HG02885 (cell line): ENCODE measurements around the gene WDR18.
"Not testable (repeated sequence)": the region's sequence is repeated elsewhere in the genome, so short reads cannot be mapped to it uniquely, and the experiment has no call there.

Experiments used
- ATAC-seq: cut with Tn5 transposase; IDR thresholded peaks from one replicate; pipeline ENCODE4 v1.9.1; 2021; ENCODE audit warnings: mild to moderate bottlenecking; ENCODE audit not compliant: unreplicated experiment, poor library complexity

The WDR18 gene

DNA sequence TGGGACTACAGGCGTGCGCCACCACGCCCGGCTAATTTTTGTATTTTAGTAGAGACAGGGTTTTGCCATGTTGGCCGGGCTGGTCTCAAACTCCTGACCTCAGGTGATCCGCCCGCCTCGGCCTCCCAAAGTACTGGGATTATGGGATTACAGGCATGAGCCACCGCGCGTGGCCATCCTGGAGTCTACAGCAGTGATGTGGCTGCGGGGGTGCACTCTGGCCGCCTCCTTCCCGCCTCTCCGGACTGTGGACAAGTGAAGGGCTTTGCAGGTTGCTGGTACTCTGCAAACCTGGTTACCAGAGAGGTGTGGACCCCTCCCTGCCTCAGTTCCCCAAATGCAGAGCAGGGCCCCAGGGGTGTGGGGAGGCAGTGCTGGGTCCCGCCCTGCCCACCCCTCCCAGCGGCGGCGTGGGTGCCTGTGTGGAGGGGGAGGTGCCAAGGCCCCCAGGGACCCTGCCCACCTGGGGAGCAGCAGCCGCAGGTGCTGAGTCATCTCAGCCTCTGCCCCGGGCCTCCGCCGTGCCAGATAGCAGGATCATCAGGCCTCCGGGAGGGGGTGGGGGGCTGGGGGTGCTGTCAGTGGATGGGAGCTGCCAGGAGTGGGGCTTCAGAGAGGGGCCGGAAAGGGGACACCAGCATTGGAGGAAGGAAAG is 35.2 kb upstream of the WDR18 start:
- no peak for ATAC-seq

DNA sequence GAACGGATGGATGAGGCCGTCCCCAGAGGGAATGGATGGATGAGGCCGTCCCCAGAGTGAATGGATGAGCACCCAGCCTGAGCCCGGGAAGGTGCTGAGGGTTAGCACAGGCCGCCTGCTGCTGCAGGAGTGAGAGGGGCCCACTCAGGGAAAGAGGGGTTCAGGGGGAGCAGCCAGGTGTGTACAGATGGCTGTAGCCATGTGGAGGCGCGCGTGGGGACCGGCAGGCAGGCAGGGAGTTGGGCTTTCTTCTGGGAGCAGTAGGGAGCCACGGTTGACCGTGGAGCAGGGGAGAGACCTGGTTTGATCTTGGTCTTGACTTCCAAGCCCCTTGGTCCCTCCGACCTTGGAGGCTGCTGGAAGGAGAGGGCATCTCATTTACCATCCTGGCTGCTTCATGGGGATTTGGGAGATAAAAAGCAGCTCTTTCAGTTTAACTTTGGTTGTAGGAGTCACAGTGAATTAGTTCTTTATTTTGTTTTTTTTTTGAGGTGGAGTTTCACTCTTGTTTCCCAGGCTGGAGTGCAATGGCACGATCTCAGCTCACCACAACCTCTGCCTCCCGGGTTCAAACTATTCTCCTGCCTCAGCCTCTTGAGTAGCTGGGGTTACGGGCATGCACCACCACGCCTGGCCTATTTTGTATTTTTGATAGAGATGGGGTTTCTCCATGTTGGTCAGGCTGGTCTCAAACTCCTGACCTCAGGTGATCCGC is 33.6 kb upstream of the WDR18 start:
- ATAC-seq = no peak

DNA sequence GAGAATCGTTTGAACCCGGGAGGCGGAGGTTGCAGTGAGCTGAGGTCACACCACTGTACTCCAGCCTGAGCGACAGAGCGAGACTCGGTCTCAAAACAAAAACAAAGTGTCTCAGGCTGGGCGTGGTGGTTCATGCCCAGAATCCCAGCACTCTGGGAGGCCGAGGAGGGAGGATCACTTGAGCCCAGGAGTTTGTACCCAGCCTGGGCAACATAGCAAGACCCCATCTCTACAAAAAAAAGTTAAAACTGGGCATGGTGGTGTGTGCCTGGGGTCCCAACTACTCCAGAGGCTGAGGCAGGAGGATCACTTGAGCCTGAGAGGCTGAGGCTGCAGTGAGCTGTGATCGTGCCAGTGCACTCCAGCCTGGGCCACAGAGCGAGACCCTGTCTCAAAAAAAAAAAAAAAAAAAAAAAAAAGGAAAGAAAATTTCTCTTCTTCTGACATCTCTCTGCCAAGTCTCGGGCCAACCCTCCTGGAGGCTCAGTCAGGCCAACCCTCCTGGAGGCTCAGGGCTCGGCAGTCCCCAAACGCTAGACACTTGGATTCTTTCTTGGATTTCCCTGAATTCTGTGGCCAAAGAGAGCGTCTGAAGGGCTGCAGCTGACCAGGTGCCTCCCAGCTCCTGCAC is 32.0 kb upstream of the WDR18 start:
- no peak for ATAC-seq

DNA sequence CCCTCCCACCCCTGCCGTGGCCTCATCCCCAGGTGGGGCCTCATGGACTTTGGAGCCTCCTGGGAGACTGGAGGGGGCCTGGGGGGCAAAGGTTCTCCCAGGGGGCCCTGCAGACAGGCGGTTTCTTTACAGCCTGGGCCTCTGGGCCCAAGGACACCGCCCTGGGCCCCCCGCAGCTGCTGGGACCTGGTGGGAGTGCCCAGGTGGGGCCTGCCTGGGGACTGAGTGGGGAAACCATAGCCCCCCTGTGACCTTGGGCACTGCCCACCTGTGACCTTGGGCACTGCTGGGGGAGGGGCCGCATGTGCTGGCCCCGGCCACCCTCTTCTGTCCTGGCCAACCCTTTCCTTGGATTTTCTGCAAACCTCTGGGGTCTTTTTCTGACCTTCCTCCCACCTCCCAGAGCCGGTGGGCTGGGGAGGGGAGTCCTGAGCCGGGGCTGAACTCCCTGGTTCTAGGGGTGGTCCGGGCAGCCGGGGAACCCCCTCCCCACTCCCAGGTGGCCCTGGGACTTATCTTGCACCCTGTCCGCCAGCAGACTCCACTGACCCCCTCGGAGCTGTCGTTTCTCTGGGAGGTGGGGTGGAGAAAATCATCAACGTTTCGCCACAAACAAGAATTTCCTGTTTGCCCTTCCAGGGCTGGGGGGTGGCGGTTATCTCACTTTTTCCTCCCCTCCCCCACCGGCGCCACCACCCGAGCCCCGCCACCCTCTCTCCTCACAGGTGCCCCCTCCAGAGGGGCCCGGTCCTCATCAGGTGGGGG is 31.3 kb upstream of the WDR18 start:
- ATAC-seq = no peak

DNA sequence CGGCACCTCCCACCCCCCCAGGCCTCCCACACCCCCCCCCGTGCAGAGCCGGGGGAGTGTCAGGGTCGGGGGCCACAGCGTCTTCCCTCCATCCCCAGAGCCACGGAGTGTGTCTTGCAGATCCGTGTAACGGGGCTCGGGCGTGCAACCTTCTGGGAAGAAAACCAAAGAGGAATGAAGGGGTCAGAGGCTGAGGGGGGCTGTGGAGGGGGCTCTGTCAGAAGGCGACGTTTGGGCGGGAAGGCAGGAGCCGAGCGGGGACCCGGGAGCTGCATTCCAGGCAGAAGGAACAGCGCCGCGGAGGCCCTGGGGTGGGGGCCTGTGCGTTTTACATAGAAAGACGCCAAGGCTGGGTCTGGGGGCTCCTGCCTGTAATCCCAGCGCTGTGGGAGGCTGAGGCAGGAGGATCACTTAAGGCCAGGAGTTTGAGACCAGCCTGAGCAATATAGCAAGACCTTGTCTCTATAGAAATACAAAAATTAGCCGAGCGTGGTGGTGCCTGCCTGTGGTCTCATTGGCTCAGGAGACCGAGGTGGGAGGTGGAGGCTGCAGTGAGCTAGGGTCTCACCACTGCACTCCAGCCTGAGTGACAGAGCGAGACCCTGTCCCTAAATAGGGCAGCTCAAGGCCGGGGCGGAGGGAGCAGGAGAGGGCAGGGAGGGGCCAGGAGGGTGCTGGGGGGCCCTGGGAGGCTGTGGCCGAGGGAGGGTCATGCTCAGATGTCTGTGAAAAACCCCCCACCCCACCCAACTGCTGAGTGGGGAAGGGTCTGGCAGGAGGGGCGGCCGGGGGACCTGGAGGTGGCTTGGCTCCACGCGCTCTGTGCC is 30.5 kb upstream of the WDR18 start:
- ATAC-seq = no peak

DNA sequence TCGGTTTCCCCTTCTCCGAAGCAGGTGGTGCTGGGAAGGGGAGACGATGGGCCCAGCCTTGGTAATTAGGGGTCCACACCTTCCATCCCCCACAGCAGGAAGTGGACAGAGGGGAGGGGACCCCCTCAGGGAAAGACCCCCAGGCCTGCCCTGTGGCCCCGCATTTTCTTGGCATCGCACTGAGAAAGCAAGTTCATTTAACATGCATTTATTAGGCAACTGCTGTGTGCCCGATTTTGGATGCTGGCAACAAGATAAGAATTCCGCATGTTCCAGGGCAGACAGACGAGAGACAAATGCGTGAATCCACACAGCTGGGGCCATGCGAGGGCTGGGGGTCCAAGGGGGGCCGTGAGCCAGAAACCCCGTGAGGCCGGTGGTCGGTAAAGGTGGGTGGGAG is 29.9 kb upstream of the WDR18 start:
- ATAC-seq = no peak

DNA sequence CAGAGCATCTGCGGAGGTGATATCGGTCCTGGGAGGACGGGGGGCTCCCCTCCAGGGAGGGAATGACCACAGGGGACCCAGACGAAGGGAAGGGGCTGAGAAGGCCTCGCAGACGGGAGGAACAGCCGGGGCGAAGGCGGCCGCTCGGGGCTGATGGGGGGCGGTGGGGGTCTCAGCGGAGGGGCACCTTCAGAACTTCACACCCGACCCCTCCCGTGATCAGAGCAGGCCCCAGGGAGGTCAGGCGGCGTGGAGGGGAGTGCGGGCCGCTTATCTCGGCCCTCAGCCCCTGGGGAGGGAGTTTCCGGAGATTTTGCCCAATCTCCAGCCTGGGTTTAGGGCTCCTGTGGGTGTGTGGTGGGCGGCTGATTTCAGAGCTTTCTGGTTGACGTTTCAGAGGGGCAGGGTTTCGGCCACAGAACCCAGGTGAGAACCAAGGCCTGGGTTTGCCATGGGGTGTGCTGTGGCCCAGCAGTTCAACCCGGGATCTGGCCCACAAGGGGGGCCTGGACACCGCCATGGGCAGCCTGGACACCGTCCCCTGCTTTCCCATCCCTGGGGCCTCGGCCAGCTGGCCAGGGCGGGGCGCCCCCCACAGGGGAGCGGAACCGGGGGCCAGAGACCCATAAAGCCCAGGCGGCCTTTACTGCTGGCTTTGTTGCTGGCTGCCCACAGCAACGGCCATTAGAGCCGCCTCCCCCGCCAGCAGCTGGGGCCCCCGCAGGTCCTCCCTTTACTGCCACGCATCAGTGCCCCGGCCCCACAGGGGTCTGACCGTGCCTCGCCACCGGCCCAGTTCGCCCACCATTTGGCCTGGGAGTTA is 29.3 kb upstream of the WDR18 start:
- peak; percentile 58 for ATAC-seq

DNA sequence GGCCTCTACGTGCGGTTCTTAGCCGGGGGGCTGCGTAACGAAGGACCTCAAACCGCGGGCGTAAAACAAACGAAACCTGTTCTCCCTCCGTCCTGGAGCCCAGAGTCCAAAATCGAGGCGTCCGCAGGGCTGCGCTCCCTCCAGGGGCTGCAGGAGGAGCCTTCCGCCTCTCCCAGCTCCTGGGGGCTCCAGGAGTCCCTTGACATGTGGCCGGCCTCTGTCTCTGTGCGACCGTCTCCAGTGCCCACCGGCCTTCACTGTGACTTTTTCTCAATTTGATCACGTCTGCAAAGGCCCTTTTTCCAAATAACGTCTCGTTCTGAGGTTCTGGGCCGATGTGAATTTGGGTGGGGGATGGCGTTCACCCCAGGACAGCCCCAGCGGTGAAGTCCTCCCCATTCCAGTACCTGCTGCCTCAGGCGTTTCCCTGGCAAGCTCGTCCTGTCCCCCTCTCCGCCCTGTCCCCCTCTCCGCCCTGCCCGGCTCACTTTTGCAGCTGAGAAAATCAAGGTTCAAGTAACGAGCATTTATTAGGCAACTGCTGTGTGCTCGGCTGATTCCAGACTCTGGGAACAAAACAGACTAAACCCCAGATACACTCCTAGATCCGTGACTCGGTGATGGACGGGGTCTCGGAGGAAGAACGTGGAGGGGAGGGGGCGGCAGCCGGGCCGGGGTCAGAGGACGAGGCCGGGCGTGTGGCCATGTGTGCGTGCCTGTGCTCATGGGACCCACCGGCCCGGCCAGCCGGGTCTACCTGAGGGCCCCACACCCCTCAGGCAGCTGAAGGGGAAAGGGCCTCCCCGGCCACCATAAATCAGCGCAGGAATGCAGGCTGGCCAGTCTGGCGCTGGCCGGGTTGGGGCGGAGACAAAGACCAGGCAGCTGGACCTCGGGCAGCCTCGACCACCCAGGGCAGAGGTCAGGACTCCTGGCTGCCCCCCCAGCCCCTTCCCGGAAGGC is 28.1 kb upstream of the WDR18 start:
- no peak for ATAC-seq

DNA sequence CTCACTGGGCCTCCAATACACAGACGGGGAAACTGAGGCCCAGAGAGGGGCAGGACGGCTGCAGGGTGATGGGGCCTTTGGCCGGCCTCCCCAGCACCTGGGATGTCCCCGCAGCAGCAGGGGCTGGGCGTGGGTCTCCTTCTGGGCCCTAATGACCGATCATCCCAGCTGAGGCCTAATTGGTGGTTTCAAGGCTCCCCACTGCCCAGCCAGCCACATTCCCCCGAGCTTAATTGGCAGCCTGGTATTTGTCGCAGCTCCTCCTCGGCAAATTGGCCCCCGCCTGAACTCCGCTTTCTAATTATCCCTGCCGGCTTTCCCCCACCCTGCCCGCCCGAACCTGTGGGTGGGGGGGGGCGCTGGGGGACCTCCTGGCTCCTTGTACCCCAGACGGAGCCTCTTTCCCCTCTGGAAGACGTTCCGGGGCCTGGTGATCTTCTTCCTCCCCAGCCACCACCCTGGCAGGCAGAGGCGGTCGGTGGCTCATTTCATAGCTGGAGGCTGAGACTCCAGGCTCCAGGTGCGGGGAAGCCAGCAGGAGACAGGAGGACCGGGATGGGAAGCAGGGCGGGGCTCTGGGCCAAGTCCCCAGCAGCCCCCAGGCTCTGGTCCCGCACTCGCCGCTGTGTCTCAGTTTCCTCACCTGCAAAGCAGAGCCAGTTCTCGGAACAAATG is 27.2 kb upstream of the WDR18 start:
- no peak for ATAC-seq

DNA sequence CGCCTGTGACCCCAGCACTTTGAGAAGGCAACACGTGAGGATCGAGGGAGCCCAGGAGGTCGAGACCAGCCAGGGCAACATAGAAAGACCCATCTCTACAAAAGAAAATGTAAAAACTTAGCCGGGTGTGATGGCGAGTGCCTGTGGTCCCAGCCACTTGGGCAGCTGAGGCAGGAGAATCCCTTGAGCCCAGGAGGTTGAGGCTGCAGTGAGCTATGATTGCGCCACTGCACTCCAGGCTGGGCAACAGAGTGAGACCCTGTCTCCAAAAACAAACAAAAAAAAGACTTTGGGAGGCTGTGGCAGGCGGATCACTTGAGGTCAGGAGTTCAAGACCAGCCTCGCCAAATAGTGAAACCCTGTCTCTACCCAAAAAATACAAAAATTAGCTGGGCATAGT is 26.6 kb upstream of the WDR18 start:
- not testable (repeated sequence) for ATAC-seq

DNA sequence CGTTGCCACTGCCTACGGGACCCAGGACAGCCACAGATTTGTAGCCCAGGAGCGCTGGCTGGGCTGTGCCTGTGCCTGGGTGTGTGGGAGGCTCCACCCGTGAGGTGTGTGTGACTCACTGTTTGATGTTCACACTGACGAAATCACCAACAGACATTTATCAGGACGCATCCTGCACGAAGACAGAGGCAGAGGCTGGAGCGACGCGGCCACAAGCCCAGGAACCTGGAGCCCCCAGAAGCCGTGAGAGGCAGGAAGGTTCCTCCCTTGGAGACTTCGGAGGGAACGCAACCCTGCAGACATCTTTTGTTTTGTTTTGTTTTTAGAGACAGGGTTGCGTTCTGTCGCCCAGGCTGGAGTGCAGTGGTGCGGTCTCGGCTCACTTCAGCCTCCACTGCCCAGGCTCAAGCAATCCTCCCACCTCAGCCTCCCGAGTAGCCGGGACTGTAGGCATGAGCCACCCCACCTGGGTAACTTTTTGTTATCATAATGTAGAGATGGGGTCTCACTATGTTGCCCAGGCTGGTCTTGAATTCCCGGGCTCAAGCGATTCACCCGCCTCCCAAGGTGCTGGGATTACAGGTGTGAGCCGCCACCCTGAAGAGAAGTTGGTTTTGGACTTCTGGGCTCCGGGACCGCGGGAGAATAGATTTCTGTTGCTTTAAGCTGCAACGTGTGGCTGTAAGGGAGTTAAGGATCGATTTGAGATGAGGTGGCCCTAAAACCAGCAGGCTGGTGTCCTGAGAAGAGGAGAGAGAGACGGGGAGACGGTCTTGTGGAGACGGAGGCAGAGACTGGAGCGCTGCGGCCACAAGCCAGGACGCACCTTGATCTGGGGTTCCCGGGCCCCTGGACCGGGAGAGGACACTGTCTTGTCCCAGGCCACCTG is 24.9 kb upstream of the WDR18 start:
- ATAC-seq = no peak

DNA sequence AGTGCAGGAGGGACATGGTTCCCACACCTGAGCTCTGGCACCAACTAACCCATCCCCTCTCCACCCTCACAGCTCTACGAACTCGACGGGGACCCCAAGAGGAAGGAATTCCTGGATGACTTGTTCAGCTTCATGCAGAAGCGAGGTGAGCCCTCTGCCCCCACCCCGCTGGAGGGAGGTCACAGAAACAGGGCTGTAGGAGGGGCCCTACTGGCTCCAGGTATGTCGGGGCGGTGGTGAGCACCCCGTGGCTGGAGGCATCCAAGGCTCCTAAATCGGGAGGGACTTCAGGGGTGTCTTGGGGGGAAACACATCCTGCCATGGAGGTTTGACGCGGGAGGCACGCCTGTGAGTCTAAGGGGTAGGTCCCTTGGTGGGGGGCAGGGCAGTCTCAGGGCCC is 24.1 kb upstream of the WDR18 start:
- no peak for ATAC-seq

DNA sequence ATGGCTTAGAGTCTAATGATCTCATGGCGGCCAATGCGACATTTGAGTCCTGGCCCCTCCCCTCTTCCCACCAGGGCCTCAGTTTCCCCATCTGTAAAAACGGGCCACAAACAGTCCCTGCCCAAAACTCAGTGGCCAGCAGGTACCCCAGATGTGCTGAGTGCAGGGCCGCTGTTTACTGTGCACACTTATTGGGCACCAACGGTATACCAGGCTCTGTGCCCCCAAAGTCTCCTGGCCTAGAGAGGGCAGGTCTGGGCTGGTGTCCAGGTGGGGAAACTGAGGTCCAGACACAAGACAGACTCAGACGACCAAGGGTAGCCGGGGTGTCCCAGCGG is 23.6 kb upstream of the WDR18 start:
- no peak for ATAC-seq

DNA sequence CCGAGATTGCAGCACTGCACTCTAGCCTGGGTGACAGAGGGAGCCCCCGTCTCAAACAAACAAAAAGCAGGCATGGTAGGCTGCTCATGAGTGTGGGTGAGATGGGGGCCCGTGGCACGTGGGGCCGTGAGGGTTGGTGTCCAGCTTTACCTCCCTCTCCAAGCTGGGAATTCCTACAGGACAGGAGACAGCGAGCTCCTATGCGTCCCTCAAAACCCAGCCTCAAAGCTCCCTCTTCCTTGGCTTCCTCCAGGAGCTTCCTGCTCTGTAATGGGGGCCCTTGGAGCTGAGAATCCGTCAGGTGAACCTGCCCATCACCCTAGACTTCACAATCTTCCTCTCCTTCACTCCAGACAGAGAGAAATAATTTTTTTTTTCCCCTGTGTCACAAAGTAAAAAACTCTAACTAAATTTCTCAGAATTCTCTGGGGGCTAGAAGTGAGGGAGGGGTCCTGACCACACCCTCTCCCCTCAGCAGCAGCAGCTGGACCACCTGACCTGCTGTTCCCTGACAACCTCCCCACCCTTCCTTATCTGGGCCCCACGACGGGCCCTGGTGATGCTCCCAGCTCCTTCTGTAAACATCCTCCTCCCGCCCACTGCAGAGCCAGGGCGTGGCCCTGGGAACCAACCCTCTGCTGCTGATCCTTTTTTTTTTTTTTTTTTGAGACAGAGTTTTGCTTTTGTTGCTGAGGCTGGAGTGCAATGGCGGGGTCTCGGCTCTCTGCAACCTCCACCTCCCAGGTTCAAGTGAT is 22.1 kb upstream of the WDR18 start:
- no peak for ATAC-seq

DNA sequence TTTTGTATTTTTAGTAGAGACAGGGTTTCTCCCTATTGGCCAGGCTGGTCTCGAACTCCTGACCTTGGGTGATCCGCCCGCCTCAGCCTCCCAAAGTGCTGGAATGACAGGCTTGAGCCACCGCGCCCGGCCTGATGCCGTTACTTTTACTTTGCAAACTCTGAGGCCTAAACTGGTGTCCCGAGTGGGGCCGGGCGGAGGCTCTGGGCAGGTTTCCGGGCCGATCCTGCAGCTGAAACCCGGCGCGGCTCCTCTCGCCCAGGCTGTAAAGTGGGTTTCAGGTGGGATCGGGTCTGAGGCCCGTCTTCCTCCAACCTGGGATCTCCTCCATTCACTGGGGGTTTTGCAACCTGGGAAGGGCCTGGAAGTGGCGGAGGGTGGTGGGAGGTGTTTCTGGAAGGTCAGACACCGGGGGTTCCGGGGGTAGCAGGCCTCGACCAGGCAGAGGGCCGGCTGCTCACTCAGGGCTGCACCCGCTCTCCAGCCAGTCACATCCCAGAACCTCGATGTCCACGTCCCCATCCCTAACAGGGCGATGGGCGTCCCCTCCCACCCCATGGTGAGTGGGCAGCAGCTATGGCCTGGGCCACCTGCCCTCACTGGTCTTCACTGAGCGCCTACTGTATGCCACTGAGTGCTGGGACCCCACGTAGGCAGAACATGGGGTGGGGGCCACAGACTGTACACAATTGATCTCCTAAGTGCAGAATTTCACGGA is 21.3 kb upstream of the WDR18 start:
- ATAC-seq = no peak
